ENCODE results near the gene PPP1R15A.

GRCh38 chr19:48887861-48888612 is 15.8 kb downstream of the PPP1R15A start:
- TF ChIP-seq POU2F2 (IDR thresholded peaks at IDR 0.05; ENCODE audit: low read depth, low read length): no peak
- no peak for TF ChIP-seq POLR2A (IDR thresholded peaks at IDR 0.05; ENCODE audit: low read depth, low read length)
- TF ChIP-seq TAF1 (IDR thresholded peaks at IDR 0.05; ENCODE audit: low read depth, low read length): no peak
- TF ChIP-seq POLR2AphosphoS5 (IDR thresholded peaks at IDR 0.05; ENCODE audit: low read depth, low read length): no peak
- TF ChIP-seq PAX5 (IDR thresholded peaks at IDR 0.05; ENCODE audit: insufficient read depth, low read length, severe bottlenecking): no peak
